Right lobe of liver (tissue), 4 donors: ENCODE measurements around the gene TRIM24.

Source experiments
- POLR2A ChIP-seq: fragments of 450-650 bp; IDR thresholded peaks from one replicate; pipeline ENCODE4 v1.6.1; 2017; ENCODE audit warnings: antibody characterized with exemption, mild to moderate bottlenecking
- TF ChIP-seq, protein P1 (sequence below), 4 donors: fragments of 200-600 bp in 3 of 4; fragments of 450-650 bp in 1 of 4; IDR thresholded peaks; one replicate each; pipeline versions ENCODE4 v1.5.1 to v1.8.0; 2016 to 2022; ENCODE audit warnings: antibody characterized with exemption in 4 of 4, mild to moderate bottlenecking in 2 of 4
- donor health status: DM: no; HTN: no; CAD: no.
- donor health status: DM: no; HTN: no; CAD: no.
- donor health status: DM: no; HTN: yes; CAD: no.

DNA sequence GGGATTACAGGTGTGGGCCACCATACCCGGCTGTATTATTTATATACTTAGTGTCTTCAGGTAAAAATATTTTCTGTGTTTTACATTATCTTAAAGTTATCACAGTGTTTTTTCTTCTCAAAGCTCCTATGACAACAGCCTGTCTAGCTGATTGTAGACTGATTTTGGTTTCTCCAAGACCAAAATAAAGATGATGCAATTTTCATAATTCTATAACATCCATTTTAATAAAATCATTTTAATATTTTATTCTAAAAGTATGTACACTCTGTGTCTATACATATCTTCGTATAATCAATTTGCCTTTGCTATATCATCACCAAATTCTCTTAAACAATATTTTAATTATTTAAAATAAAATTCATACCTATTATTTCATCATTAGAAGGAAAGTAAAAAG, 108.6 kb downstream of the TRIM24 start:
- no peak for TF ChIP-seq POLR2A
- TF ChIP-seq, protein P1, sequence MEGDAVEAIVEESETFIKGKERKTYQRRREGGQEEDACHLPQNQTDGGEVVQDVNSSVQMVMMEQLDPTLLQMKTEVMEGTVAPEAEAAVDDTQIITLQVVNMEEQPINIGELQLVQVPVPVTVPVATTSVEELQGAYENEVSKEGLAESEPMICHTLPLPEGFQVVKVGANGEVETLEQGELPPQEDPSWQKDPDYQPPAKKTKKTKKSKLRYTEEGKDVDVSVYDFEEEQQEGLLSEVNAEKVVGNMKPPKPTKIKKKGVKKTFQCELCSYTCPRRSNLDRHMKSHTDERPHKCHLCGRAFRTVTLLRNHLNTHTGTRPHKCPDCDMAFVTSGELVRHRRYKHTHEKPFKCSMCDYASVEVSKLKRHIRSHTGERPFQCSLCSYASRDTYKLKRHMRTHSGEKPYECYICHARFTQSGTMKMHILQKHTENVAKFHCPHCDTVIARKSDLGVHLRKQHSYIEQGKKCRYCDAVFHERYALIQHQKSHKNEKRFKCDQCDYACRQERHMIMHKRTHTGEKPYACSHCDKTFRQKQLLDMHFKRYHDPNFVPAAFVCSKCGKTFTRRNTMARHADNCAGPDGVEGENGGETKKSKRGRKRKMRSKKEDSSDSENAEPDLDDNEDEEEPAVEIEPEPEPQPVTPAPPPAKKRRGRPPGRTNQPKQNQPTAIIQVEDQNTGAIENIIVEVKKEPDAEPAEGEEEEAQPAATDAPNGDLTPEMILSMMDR (IDR thresholded peaks at IDR 0.05): no peak
